Ishikawa (cell line): ENCODE data around the gene SNX1.

ENCODE experiments used
- CEBPB ChIP-seq: IDR thresholded peaks from 2 replicates; pipeline ENCODE4 v1.6.1; 2012
- CREB1 ChIP-seq: IDR thresholded peaks from 2 replicates; pipeline ENCODE4 v1.6.1; 2012; ENCODE audit warnings: low read depth
- EGR1 ChIP-seq: IDR thresholded peaks from 2 replicates; pipeline ENCODE4 v1.6.1; 2012
- EP300 ChIP-seq: IDR thresholded peaks from 2 replicates; pipeline ENCODE4 v1.6.1; 2012; ENCODE audit warnings: borderline replicate concordance
- FOXM1 ChIP-seq: IDR thresholded peaks from 2 replicates; pipeline ENCODE4 v1.6.1; 2012; ENCODE audit warnings: low read depth, borderline replicate concordance
- NFIC ChIP-seq: IDR thresholded peaks from 2 replicates; pipeline ENCODE4 v1.6.1; 2012
- RAD21 ChIP-seq: IDR thresholded peaks from 2 replicates; pipeline ENCODE4 v1.6.1; 2012; ENCODE audit warnings: low read depth
- TAF1 ChIP-seq: IDR thresholded peaks from 2 replicates; pipeline ENCODE4 v1.6.1; 2012; ENCODE audit warnings: low read depth, mild to moderate bottlenecking
- TCF12 ChIP-seq: IDR thresholded peaks from 2 replicates; pipeline ENCODE4 v1.6.1; 2012; ENCODE audit warnings: low read depth
- TEAD4 ChIP-seq: IDR thresholded peaks from 2 replicates; pipeline ENCODE4 v1.6.1; 2012
- USF1 ChIP-seq: IDR thresholded peaks from 2 replicates; pipeline ENCODE4 v1.6.1; 2012
- YY1 ChIP-seq: IDR thresholded peaks from 2 replicates; pipeline ENCODE4 v1.6.1; 2012; ENCODE audit warnings: low read depth
- ZBTB7A ChIP-seq: IDR thresholded peaks from 2 replicates; pipeline ENCODE4 v1.6.1; 2012; ENCODE audit warnings: low read depth
- TF ChIP-seq, protein P1 (sequence below): IDR thresholded peaks from 2 replicates; pipeline ENCODE4 v1.6.1; 2012
- TF ChIP-seq, protein P2 (sequence below): IDR thresholded peaks from 2 replicates; pipeline ENCODE4 v1.6.1; 2012; ENCODE audit warnings: low read depth, mild to moderate bottlenecking

Gene SNX1

DNA sequence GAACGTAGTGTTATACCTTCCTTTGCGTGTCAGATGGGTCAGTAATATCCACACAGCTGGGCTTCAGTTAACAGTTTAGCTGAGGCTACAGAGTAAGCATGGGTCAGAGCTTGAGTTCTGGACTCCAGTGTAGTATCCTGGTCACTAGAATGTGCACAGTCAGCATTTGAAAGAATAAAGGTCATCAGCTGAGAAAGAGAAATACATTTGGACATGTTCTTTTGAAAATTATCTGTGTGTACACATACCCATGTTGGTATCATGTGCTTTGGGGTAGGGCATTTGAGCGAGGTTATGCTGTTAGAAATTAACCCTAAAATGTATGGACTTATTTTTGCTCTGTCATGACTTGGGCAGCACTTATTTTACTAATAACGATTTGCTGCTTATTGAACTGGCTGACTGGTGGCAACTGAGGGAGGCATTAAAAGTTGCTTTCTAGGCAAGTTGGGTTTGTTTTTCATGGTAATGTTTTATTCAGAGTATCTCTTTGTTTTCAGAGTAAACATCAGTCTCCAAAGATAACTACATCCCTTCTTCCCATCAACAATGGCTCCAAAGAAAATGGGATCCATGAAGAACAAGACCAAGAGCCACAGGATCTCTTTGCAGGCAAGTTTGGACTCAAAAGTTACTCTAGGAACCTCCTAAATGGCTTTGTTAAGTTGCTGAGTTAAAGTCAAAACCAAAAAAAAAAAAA is 16.4 kb downstream of the SNX1 start:
- TF ChIP-seq CREB1: no peak
- no peak for TF ChIP-seq ZBTB7A
- no peak for TF ChIP-seq TEAD4
- TF ChIP-seq EP300: no peak
- TF ChIP-seq CEBPB: no peak
- no peak for TF ChIP-seq RAD21
- no peak for TF ChIP-seq EGR1
- TF ChIP-seq NFIC: no peak
- TF ChIP-seq, protein P1, sequence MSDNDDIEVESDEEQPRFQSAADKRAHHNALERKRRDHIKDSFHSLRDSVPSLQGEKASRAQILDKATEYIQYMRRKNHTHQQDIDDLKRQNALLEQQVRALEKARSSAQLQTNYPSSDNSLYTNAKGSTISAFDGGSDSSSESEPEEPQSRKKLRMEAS: no peak
- no peak for TF ChIP-seq FOXM1
- no peak for TF ChIP-seq TAF1
- TF ChIP-seq, protein P2, sequence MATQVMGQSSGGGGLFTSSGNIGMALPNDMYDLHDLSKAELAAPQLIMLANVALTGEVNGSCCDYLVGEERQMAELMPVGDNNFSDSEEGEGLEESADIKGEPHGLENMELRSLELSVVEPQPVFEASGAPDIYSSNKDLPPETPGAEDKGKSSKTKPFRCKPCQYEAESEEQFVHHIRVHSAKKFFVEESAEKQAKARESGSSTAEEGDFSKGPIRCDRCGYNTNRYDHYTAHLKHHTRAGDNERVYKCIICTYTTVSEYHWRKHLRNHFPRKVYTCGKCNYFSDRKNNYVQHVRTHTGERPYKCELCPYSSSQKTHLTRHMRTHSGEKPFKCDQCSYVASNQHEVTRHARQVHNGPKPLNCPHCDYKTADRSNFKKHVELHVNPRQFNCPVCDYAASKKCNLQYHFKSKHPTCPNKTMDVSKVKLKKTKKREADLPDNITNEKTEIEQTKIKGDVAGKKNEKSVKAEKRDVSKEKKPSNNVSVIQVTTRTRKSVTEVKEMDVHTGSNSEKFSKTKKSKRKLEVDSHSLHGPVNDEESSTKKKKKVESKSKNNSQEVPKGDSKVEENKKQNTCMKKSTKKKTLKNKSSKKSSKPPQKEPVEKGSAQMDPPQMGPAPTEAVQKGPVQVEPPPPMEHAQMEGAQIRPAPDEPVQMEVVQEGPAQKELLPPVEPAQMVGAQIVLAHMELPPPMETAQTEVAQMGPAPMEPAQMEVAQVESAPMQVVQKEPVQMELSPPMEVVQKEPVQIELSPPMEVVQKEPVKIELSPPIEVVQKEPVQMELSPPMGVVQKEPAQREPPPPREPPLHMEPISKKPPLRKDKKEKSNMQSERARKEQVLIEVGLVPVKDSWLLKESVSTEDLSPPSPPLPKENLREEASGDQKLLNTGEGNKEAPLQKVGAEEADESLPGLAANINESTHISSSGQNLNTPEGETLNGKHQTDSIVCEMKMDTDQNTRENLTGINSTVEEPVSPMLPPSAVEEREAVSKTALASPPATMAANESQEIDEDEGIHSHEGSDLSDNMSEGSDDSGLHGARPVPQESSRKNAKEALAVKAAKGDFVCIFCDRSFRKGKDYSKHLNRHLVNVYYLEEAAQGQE: no peak
- no peak for TF ChIP-seq YY1
- no peak for TF ChIP-seq USF1
- no peak for TF ChIP-seq TCF12

DNA sequence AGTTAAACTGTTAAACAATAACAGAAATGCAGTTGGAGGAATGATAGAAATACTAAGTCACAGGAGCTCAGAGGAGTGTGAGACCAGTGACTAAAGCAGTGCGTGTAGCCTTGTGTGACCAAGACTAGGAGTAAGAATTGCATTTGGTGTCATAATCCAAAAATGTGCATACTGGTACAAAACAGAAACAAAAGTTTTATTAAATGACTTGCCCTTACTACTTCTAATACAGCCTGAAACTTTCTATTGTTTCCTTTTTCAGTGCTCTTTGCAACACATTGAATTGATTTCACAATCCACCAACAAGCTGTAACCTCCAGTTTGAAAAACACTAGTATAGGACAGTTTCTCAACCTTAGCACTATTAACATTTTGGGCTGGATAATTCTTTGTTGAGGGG is 17.1 kb downstream of the SNX1 start:
- TF ChIP-seq USF1: no peak
- TF ChIP-seq ZBTB7A: no peak
- TF ChIP-seq EP300: no peak
- TF ChIP-seq RAD21: no peak
- no peak for TF ChIP-seq CREB1
- TF ChIP-seq TCF12: no peak
- no peak for TF ChIP-seq NFIC
- no peak for TF ChIP-seq CEBPB
- TF ChIP-seq YY1: no peak
- TF ChIP-seq TAF1: no peak
- TF ChIP-seq, protein P1: no peak
- TF ChIP-seq EGR1: no peak
- TF ChIP-seq, protein P2: no peak
- no peak for TF ChIP-seq FOXM1
- TF ChIP-seq TEAD4: no peak

DNA sequence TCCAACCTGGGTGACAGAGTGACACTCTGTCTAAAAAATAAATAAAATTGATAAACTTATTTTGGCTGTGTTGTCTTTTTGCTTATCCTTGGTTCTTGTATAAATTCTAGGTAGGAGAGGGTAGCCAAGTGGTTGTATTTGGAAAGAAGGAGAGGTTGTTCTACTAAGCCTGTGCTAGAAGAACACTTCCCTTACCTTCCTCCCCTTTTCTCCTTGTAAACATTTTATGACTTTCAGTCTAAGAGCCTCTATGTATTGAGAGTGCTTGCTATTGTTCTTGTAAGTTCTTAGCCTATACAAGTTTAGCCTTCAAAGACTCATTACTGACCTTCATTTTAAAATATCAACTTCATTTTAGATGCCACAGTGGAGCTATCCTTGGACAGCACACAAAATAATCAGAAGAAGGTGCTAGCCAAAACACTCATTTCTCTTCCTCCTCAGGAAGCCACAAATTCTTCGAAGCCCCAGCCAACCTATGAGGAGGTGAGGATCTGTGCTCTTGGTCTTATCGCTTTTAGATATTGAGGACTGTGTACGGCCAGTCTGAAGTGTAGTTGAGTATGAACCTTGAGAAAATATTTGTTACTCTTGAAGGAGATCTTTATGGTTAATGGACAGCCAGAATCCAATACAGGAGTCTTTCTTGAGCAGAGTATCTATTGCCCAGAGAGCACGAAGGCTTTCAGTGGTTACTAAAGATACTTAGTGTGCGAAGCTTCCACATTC is 22.1 kb downstream of the SNX1 start:
- TF ChIP-seq TCF12: no peak
- TF ChIP-seq CEBPB: no peak
- no peak for TF ChIP-seq ZBTB7A

GRCh38 chr15:64121614-64122013 is 25.8 kb downstream of the SNX1 start:
- TF ChIP-seq CREB1: no peak

DNA sequence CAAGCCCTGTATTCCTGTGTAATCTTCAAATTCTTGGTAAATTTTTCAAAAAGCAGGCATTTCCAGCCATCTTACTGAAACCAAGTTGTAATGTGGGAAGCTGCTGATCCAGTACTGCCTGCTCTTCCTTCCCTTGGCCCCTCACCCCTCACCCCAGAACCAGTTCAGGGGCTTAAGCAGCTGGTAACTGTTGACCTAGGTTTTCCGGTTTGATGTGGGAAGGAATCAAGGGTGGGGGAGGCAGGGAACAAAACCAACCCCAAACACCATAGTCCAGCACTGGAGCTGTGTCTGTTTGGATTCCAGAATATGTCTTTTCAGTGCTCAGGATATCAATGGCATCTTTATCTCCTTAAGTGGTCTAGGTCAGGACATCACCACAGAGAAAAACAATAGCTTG is 26.7 kb downstream of the SNX1 start:
- no peak for TF ChIP-seq TCF12
- no peak for TF ChIP-seq EGR1
- TF ChIP-seq CREB1: no peak
- TF ChIP-seq ZBTB7A: no peak
- TF ChIP-seq, protein P2: no peak
- no peak for TF ChIP-seq RAD21
- no peak for TF ChIP-seq YY1
- no peak for TF ChIP-seq TEAD4
- TF ChIP-seq TAF1: no peak
- TF ChIP-seq NFIC: no peak
